ENCODE data around the gene NUB1.

NUB1 gene

GRCh38 chr7:151316896-151317295 is 24.7 kb upstream of the NUB1 start:
- Mint-ChIP-seq H3K27ac (no peak overlapping the region), H3K4me1 (no peaks in the 10 kb centered on the region), H3K4me3 (no peak overlapping the region), H3K27me3 (ENCODE audit: low read depth) (no peaks in the 10 kb centered on the region), H3K9me3 (peaks cover 14% of the 10 kb centered on the region), H3K36me3 (ENCODE audit: low read depth) (peaks cover 6% of the 10 kb centered on the region)
- TF ChIP-seq, protein P1, sequence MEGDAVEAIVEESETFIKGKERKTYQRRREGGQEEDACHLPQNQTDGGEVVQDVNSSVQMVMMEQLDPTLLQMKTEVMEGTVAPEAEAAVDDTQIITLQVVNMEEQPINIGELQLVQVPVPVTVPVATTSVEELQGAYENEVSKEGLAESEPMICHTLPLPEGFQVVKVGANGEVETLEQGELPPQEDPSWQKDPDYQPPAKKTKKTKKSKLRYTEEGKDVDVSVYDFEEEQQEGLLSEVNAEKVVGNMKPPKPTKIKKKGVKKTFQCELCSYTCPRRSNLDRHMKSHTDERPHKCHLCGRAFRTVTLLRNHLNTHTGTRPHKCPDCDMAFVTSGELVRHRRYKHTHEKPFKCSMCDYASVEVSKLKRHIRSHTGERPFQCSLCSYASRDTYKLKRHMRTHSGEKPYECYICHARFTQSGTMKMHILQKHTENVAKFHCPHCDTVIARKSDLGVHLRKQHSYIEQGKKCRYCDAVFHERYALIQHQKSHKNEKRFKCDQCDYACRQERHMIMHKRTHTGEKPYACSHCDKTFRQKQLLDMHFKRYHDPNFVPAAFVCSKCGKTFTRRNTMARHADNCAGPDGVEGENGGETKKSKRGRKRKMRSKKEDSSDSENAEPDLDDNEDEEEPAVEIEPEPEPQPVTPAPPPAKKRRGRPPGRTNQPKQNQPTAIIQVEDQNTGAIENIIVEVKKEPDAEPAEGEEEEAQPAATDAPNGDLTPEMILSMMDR (IDR thresholded peaks at IDR 0.05; ENCODE audit: unreplicated experiment in 3 of 3) = no peak

- H3K27me3 Mint-ChIP-seq (ENCODE audit: low read depth) = no peaks in the 10 kb centered on the region
- TF ChIP-seq, protein P1 (IDR thresholded peaks at IDR 0.05; ENCODE audit: unreplicated experiment in 3 of 3) = no peak
- H3K36me3 Mint-ChIP-seq (ENCODE audit: low read depth) = peaks cover 6% of the 10 kb centered on the region
- peaks cover 14% of the 10 kb centered on the region for H3K9me3 Mint-ChIP-seq
- H3K4me3 Mint-ChIP-seq = no peak overlapping the region
- no peak overlapping the region for H3K27ac Mint-ChIP-seq
- no peaks in the 10 kb centered on the region for H3K4me1 Mint-ChIP-seq
Observed at GRCh38 chr7:151317936-151318335, 23.7 kb upstream of the NUB1 start.

DNA sequence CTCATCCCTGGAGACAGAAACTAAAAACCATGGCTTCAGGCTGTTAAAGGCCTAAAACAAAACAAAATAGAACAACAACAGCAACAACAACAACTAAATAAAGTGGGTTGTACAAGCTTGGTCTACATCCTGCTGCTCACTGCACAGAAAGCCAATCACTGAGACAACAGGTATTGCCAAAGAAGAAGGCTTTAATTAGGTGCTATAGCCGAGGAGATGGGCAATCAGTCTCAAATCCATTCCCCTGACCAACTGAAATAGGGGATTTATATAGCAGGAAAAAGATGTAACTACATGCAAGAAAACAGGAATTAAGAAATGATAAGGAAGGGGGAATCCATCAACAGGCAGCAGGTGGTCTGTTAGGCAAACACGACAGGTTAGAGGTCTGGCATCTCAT is 22.4 kb upstream of the NUB1 start:
- no peaks in the 10 kb centered on the region for H3K4me1 Mint-ChIP-seq
- H3K36me3 Mint-ChIP-seq (ENCODE audit: low read depth) = peaks cover 6% of the 10 kb centered on the region
- TF ChIP-seq, protein P1 (IDR thresholded peaks at IDR 0.05; ENCODE audit: unreplicated experiment in 3 of 3) = no peak

DNA sequence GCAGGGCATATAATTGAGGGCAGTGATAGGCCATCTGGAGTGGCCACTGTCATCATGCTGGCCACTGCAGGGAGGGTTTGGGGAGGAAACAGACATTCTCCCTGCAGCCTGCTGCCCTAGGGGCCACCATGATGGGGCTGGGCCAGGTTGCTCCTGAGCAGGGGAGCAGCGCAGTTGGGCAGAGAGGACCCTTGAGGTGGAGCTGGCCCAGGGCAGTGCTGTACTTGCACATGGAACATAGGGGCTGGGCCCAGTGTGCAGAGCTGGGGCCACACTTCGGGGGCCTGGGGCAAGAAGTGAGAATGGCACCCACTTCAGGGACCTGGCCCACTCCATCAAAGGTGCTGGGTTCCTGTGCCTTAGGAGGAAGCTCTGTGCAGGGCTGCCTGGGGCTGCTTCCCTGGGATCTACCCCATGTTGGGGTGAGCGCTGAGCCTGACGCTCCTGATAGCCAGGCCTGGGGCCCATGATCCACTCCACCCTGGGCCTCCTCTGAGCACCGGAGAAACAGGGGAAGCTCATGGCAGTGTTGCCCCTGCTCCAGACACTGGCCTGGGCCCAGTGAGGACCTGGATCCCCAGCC is 21.3 kb upstream of the NUB1 start:
- TF ChIP-seq, protein P1 (IDR thresholded peaks at IDR 0.05; ENCODE audit: unreplicated experiment in 3 of 3) = no peak

More for the DNA sequence above, 22.4 kb upstream of the NUB1 start:
- Mint-ChIP-seq H3K27me3 (ENCODE audit: low read depth) (peaks cover 3% of the 10 kb centered on the region), H3K27ac (no peak overlapping the region), H3K4me3 (no peak overlapping the region), H3K9me3 (peaks cover 17% of the 10 kb centered on the region)

DNA sequence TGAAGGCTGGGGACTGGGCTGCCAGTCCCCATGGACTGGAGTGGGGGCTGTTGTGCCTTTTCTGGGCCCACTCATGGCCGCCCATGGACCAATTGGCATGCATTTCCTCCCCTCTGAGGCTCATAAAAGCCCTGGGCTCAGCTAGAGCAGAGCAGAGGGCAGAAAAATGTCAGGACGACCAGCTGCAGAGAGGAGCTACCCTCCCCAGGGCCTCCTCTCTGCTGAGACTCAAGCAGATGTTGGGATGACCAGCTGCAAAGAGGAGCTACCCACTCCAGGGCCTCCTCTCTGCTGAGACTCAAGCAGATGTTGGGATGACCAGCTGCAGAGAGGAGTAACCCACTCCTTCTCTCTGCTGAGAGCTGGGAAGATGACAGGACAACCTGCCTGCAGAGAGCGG is 20.3 kb upstream of the NUB1 start:
- TF ChIP-seq, protein P1 (IDR thresholded peaks at IDR 0.05; ENCODE audit: unreplicated experiment in 3 of 3) = no peak
- Mint-ChIP-seq H3K4me1 (no peaks in the 10 kb centered on the region), H3K27me3 (ENCODE audit: low read depth) (peaks cover 3% of the 10 kb centered on the region), H3K36me3 (ENCODE audit: low read depth) (peaks cover 6% of the 10 kb centered on the region), H3K27ac (no peak overlapping the region), H3K4me3 (no peak overlapping the region), H3K9me3 (peaks cover 25% of the 10 kb centered on the region)

More for the DNA sequence above, 21.3 kb upstream of the NUB1 start:
- H3K36me3 Mint-ChIP-seq (ENCODE audit: low read depth) = peaks cover 6% of the 10 kb centered on the region
- H3K27ac Mint-ChIP-seq = no peak overlapping the region
- H3K9me3 Mint-ChIP-seq = peaks cover 23% of the 10 kb centered on the region
- no peak overlapping the region for H3K4me3 Mint-ChIP-seq
- peaks cover 3% of the 10 kb centered on the region for H3K27me3 Mint-ChIP-seq (ENCODE audit: low read depth)
- no peaks in the 10 kb centered on the region for H3K4me1 Mint-ChIP-seq

GRCh38 chr7:151322906-151323305 is 18.7 kb upstream of the NUB1 start:
- peaks cover 6% of the 10 kb centered on the region for H3K36me3 Mint-ChIP-seq (ENCODE audit: low read depth)
- no peak overlapping the region for H3K27ac Mint-ChIP-seq
- peaks cover 32% of the 10 kb centered on the region for H3K9me3 Mint-ChIP-seq
- H3K27me3 Mint-ChIP-seq (ENCODE audit: low read depth) = peaks cover 3% of the 10 kb centered on the region
- H3K4me3 Mint-ChIP-seq = no peak overlapping the region
- H3K4me1 Mint-ChIP-seq = no peaks in the 10 kb centered on the region
- TF ChIP-seq, protein P1 (IDR thresholded peaks at IDR 0.05; ENCODE audit: unreplicated experiment in 3 of 3) = no peak

Data from nephron (organoid).